Activated naive CD4-positive, alpha-beta T cell treated with anti-CD3 and anti-CD28 coated beads, Interleukin-2, amount 50 U/mL, for 72 hours (primary cell): ENCODE measurements around the gene KLC3. TPM values are rescaled to one million over a fixed set of nuclear protein-coding genes. Genes with fewer than 3 reads are reported as not detected.

Experiments
- ATAC-seq, 2 donors: fragments of 150-1000 bp; cut with Tn5 transposase; 2 replicates each; pipeline ENCODE4 v1.10.0; 2021; ENCODE audit warnings: mild to moderate bottlenecking in 2 of 2, moderate library complexity in 2 of 2
- DNase-seq, 2 donors: peaks; one replicate each; pipeline ENCODE4 v3.0.0; 2021 to 2022; ENCODE audit warnings: low spot score in 2 of 2
- H3K27ac Mint-ChIP-seq, 2 donors: one replicate each; pipeline ENCODE4 v1.8.0; 2022; ENCODE audit warnings: mild to moderate bottlenecking in 2 of 2, mixed read lengths in 2 of 2
- H3K36me3 Mint-ChIP-seq, 2 donors: one replicate each; pipeline ENCODE4 v1.8.0; 2022; ENCODE audit warnings: mixed read lengths in 2 of 2
- H3K9me3 Mint-ChIP-seq, 2 donors: one replicate each; pipeline ENCODE4 v1.8.0; 2022; ENCODE audit warnings: mixed read lengths in 2 of 2
- total RNA-seq, 2 donors: library from RNA; stranded (reverse); gene quantifications; one replicate each; pipeline ENCODE4 v1.2.3, GENCODE V29; 2022

Gene KLC3
- total RNA-seq, 2 donors from 2014 or later: 0.35 TPM; not detected in 1

DNA sequence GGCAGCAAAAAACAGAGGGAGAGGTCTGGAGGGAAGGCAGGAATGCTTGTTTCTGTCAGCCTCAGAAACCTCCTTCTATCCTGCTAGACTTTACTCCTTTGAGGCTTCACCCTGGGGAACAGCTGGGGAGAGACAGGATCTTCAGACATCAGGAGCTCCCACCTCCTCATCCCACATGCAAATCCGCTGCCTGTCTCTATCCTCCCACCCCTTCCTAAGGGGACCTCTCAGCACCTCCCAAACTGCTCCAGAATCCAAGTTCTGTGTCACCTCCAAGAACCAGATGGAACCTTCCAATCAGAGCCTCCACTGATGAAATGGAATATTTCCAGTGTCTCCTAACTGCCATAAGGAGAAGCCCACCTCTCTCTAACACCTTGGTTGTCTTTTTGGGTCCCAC lies 39.6 kb downstream of the KLC3 start:
- H3K36me3 Mint-ChIP-seq: peaks cover 0 to 4% of the 10 kb centered on the region in 2 donors
- no peak overlapping the region for H3K27ac Mint-ChIP-seq
- ATAC-seq: no peak
- H3K9me3 Mint-ChIP-seq: no peaks in the 10 kb centered on the region
- DNase-seq: no peak

DNA sequence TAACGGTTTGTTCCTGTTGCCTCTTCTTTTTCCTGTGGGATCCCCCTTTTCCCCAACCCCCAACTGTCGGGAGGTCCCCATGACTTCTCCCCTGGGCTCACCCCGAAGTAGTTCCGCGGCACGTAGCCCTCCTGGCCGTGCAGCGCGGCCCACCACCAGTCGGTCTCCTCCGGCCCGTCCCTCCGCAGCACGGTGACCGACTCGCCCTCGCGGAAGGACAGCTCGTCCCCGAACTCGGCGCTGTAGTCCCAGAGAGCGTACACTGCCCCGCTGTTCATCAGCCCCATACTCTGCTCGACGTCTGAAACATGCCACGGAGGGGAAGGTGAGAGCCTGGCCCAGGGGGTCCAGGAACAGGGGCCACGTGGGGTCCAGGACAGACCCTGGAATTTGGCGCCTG lies 41.9 kb downstream of the KLC3 start:
- Mint-ChIP-seq H3K27ac (peak overlapping the region in 1 of 2 donors; percentile 77), H3K36me3 (peaks cover 0 to 4% of the 10 kb centered on the region in 2 donors), H3K9me3 (no peaks in the 10 kb centered on the region)
- ATAC-seq (no peak), DNase-seq (no peak)

DNA sequence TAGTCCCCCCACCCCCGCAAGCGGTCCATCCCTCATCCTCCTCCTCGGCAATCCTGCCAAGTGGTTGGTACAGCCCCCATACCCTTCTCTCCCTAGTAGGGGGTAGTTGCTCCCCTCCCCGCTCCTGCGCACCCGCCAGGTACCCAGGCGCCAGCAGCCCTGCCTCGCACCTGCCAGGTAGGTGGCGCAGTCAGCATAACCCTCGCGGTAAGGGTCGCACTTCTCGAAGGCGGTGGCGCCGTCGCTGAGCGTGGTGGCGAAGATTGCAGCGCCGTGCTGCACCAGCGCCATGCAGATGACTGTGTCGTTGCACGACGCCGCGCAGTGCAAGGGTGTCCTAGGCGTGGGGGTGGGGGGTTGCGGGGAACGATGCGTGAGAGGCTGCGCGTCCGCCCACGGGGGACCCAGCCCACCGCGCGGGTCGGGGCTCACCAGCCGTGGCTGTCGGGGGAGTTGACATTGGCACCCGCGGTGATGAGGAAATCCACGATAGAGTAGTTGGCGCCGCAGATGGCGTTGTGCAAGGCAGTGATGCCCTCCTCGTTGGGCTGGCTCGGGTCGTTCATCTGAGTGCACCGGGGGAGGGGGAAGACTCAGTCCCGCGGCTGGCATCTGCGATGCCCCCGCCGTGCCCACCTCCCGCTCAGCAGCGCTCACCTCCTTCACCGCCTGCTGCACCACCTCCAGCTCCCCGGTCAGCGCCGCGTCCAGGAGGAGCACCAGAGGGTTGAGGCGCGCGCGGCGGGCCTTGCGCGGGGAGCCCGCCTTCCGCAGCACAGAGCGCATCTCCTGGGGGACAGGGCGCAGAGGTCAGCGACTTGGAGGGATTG lies 45.1 kb downstream of the KLC3 start:
- peak in 1 of 2 donors; percentile 41 for ATAC-seq

DNA sequence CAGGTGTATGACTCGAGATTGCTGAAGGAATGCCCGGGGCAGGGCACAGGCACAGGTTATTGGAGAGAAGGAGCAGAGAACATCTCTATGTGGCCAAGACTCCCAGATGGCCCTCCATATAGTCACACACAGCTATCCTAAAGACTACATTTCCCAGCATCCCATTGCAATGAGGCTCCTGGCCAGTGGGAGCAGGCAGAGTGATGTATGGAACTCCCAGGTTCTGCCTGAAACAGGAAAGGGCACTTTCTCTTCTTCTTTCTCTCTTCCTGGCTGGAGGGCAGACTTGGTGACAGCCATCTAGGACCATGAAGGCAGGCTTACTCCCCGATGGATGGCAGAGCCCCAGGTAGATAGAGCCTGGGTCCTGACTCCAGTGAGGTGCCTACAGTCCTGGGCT lies 50.8 kb downstream of the KLC3 start:
- no peaks in the 10 kb centered on the region for H3K36me3 Mint-ChIP-seq
- H3K27ac Mint-ChIP-seq: no peak overlapping the region
- peak in 1 of 2 donors; percentile 28 for ATAC-seq
- DNase-seq: no peak
- H3K9me3 Mint-ChIP-seq: no peaks in the 10 kb centered on the region

More for the DNA sequence above, 45.1 kb downstream of the KLC3 start:
- no peak for DNase-seq
- Mint-ChIP-seq H3K9me3 (no peaks in the 10 kb centered on the region), H3K27ac (no peak overlapping the region), H3K36me3 (peaks cover 0 to 4% of the 10 kb centered on the region in 2 donors)

DNA sequence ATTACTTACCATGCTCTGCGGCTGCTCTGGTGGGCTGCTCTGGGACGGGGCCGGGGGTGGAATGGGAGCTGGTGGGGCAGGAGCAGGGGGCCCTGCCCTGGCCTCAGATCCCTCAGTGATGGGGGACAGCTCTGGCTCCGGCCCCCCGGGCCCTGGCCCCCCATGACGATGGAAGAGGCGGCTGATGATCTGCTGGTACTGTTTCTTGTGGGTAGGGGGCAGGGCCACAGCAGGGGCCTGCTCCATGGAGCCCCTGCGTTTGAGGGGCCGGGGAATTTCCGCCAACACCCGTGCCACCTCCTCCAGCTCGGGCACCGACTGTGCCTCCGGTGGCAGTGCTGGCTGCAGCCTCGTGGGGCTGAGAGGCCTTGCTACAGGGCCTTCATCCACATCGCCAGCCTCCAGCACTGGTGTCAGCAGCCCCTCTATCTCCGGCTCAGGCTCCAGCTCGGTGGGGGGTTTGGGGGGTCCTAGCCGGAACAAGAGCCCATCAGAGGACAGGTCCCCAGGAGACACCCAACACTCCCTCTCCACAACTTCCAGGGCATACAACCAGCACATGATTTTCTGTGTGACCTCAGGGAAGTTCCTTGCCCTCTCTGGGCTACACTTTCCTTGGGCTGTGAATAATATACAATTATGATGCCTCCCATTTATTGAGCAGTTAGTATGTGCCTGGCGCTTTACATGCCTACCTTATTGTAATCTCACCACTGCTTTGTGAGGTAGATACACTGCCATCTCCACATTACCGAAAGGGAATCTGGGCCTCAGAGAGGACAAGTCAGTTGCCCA lies 51.5 kb downstream of the KLC3 start:
- peaks cover 0 to 3% of the 10 kb centered on the region in 2 donors for H3K36me3 Mint-ChIP-seq
- no peaks in the 10 kb centered on the region for H3K9me3 Mint-ChIP-seq
- DNase-seq (no peak), ATAC-seq (no peak)
- no peak overlapping the region for H3K27ac Mint-ChIP-seq

DNA sequence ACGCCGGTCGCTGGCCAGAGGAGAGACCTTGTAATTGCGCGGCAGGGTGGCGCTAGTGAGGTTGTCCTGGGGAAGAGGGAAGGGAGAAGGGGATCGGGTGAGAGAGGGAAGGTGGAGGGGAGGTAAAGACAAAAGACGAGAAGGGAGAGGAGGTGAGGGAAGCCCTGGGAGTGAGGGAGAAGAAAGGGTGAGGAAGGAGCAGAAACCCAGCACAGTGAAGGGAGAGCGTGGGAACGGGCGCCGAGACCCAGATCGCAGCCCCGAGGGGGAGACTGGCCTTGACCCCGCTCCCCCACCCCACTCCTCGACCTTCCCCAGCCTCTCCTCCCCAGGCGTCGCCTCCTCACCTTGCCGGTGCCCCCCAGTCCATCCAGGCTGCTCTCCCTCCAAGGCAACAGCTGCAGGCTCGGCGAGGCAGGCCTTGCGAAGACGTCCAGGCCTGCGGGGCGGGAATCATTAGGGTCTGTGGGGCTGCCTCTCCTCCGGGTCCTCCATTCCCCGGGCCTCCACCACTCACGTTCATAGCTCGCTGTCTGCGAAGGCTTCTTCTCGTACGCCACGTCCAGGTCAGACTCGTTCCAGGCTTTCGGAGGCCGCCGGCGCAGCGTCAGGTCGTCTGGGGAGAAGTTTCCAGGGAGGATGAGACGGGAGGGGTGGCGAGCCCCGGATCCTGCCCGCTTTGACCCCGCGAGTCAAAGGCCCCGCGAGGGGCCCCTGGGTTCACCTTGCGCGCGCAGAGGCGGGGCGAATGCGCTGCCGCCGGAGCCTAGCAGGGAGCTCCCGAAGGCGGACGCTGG lies 55.5 kb downstream of the KLC3 start:
- ATAC-seq: no peak
- Mint-ChIP-seq H3K9me3 (no peaks in the 10 kb centered on the region), H3K27ac (no peak overlapping the region), H3K36me3 (peaks cover 0 to 10% of the 10 kb centered on the region in 2 donors)
- DNase-seq: no peak

DNA sequence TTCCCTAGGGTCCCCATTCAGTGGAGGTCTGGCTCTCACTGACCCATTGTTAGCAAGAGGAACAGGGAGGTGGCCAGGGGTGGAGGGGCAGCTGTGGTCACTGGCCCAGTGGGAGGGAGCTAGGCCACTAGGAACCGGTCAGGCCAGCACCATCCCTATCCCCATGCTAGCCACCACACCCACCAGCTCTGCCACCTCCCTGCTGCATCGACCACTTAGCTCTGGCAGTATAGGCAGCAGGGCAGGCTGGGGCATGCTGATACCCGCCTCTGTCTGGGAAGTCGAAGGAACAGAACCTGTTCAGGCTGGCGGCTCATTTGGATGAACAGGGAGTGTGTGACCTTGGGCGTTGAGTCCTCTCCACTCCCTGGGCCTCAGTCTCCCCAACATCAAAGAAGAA lies 59.6 kb downstream of the KLC3 start:
- DNase-seq (no peak), ATAC-seq (no peak)
- H3K27ac Mint-ChIP-seq: no peak overlapping the region
- peaks cover 0 to 25% of the 10 kb centered on the region in 2 donors for H3K36me3 Mint-ChIP-seq
- no peaks in the 10 kb centered on the region for H3K9me3 Mint-ChIP-seq

Other genes starting within 250 kb of the KLC3 start
- gene PPP1R37, start 247.6 kb upstream of the KLC3 start, total RNA-seq: 10 to 100 TPM; 12.4 to 18.3 TPM
- gene NKPD1, start 179.8 kb upstream of the KLC3 start, total RNA-seq: under 1 TPM in 1 of 2 donors, not detected in 1; 0.14 TPM
- 10 to 100 TPM; 27.2 to 36.8 TPM for gene TRAPPC6A, start 162.5 kb upstream of the KLC3 start, total RNA-seq
- gene BLOC1S3, start 162.0 kb upstream of the KLC3 start, total RNA-seq: 10 to 100 TPM; 15.0 to 16.7 TPM
- gene EXOC3L2, start 95.3 kb upstream of the KLC3 start, total RNA-seq: not detected
- 10 to 100 TPM; 28.2 to 30.9 TPM for gene MARK4, start 89.5 kb upstream of the KLC3 start, total RNA-seq
- gene CKM, start 17.9 kb upstream of the KLC3 start, total RNA-seq: not detected
- 10 to 100 TPM; 26.3 to 27.1 TPM for gene ERCC2, start 29.8 kb downstream of the KLC3 start, total RNA-seq
- gene PPP1R13L, start 64.3 kb downstream of the KLC3 start, total RNA-seq: 10 to 100 TPM; 10.9 to 52.2 TPM
- gene POLR1G, start 65.9 kb downstream of the KLC3 start, total RNA-seq: 10 to 100 TPM in 1 of 2 donors, 1 to 10 TPM in 1; 6.8 to 14.1 TPM
- 10 to 100 TPM in 1 of 2 donors, 1 to 10 TPM in 1; 9.7 to 60.7 TPM for gene ERCC1, start 83.2 kb downstream of the KLC3 start, total RNA-seq
- 10 to 100 TPM; 19.9 to 37.6 TPM for gene FOSB, start 127.2 kb downstream of the KLC3 start, total RNA-seq
- gene RTN2, start 156.3 kb downstream of the KLC3 start, total RNA-seq: 1 to 10 TPM; 3.2 to 5.1 TPM
- gene PPM1N, start 157.7 kb downstream of the KLC3 start, total RNA-seq: 1 to 10 TPM; 1.5 to 7.4 TPM
- gene VASP, start 166.7 kb downstream of the KLC3 start, total RNA-seq: 100 to 1,000 TPM in 1 of 2 donors, 10 to 100 TPM in 1; 76.8 to 156 TPM
- gene OPA3, start 244.1 kb downstream of the KLC3 start, total RNA-seq: 10 to 100 TPM; 16.6 to 16.7 TPM